HCT116 (cell line): ENCODE data around the gene IFIT1. TPM values are rescaled to one million over a fixed set of nuclear protein-coding genes. Genes with fewer than 3 reads are reported as not detected.

ENCODE experiments used
- ATAC-seq: fragments of 200-7000 bp; cut with Tn5 transposase; 2 replicates; pipeline ENCODE4 v1.9.1; 2020; ENCODE audit warnings: mild to moderate bottlenecking, moderate library complexity
- BruUV-seq: library from RNA; stranded (reverse); fragments of 400-500 nt; replicated peaks from 2 replicates; lab custom pipeline; 2021; lab: Mats Ljungman, UMichigan
- CTCF ChIA-PET: fragments of 300-600 bp; sonication (Branson Sonifier 250); formaldehyde crosslinking; loops from one replicate; lab custom pipeline; 2021; ENCODE audit warnings: antibody characterized with exemption; lab: Charles Lee
- POLR2A ChIA-PET: fragments of 300-600, 350-600 bp; sonication (Branson Sonifier 250); formaldehyde crosslinking; loops from one replicate; lab custom pipeline; 2021; ENCODE audit warnings: antibody characterized with exemption; lab: Charles Lee
- RAD21 ChIA-PET, 2 experiments: fragments of 300-600 bp; sonication (Branson Sonifier 250); formaldehyde crosslinking; loops; one replicate each; lab custom pipeline; 2023; ENCODE audit warnings: low total read pairs in 2 of 2; ENCODE audit not compliant: uncharacterized antibody in 2 of 2, unreplicated experiment in 2 of 2, low non-redundant PET in 1 of 2; lab: Charles Lee
- DNase-seq: peaks from one replicate; pipeline ENCODE4 v3.0.0-alpha.2; 2010; ENCODE audit warnings: low read depth, low spot score
- H2AFZ ChIP-seq: fragments of 200-600 bp; shearing (Covaris generic), sonication (generic); 2 replicates; pipeline ENCODE4 v1.6.1; 2017; ENCODE audit warnings: low read depth, mixed run types, mixed read lengths, antibody characterized with exemption, low read length; ENCODE audit not compliant: poor library complexity, severe bottlenecking
- H3K27ac ChIP-seq: 2 replicates; pipeline ENCODE4 v1.5.1; 2012; ENCODE audit warnings: low read depth, low read length
- H3K27me3 ChIP-seq: fragments of 200-600 bp; sonication (generic); 2 replicates; pipeline ENCODE4 v1.6.1; 2016; ENCODE audit warnings: mixed run types, low read length, mixed read lengths; ENCODE audit not compliant: insufficient read depth
- H3K36me3 ChIP-seq, 2 experiments: fragments of 200-500 bp in 1 of 2; fragments of 200-600 bp in 1 of 2; sonication (Bioruptor generic) in 1 of 2; sonication (generic) in 1 of 2; 2 replicates each; pipeline versions ENCODE4 v1.5.1 to v1.6.1; 2014 to 2016; ENCODE audit warnings: low read length in 2 of 2, inconsistent platforms in 1 of 2, mixed read lengths in 1 of 2, mixed run types in 1 of 2; ENCODE audit not compliant: insufficient read depth in 2 of 2, control insufficient read depth in 1 of 2
- H3K4me1 ChIP-seq, 2 experiments: fragments of 200-600 bp in 1 of 2; sonication (generic) in 1 of 2; 2 replicates each; pipeline versions ENCODE4 v1.5.1 to v1.6.1; 2012 to 2017; ENCODE audit warnings: low read length in 2 of 2, inconsistent platforms in 1 of 2, mild to moderate bottlenecking in 1 of 2, mixed read lengths in 1 of 2, mixed run types in 1 of 2, moderate library complexity in 1 of 2; ENCODE audit not compliant: insufficient read depth in 2 of 2, control insufficient read depth in 1 of 2
- H3K4me2 ChIP-seq: fragments of 200-600 bp; sonication (generic); 2 replicates; pipeline ENCODE4 v1.6.1; 2017; ENCODE audit warnings: mixed run types, low read length, mixed read lengths
- H3K4me3 ChIP-seq, 2 experiments: fragments of 200-600 bp in 1 of 2; sonication (generic) in 1 of 2; replicated peaks in 1 of 2; 2 replicates each; pipeline ENCODE4 v1.5.1; 2011 to 2016; ENCODE audit warnings: low read length in 2 of 2, control low read depth in 1 of 2, low read depth in 1 of 2, mild to moderate bottlenecking in 1 of 2, mixed read lengths in 1 of 2, mixed run types in 1 of 2
- H3K79me2 ChIP-seq: fragments of 200-600 bp; sonication (generic); 2 replicates; pipeline ENCODE4 v1.6.1; 2017; ENCODE audit warnings: mild to moderate bottlenecking, mixed run types, low read length, moderate library complexity, mixed read lengths; ENCODE audit not compliant: insufficient read depth
- H3K9ac ChIP-seq: fragments of 200-600 bp; sonication (generic); 2 replicates; pipeline ENCODE4 v1.6.1; 2016; ENCODE audit warnings: low read length, mixed read lengths
- H3K9me2 ChIP-seq: fragments of 200-600 bp; sonication (generic), shearing (Covaris generic); 2 replicates; pipeline ENCODE4 v1.6.1; 2017; ENCODE audit warnings: mixed run types, mild to moderate bottlenecking, moderate library complexity; ENCODE audit not compliant: insufficient read depth
- H3K9me3 ChIP-seq, 2 experiments: fragments of 200-500 bp in 1 of 2; fragments of 200-600 bp in 1 of 2; sonication (Bioruptor generic) in 1 of 2; sonication (generic) in 1 of 2; 2 replicates each; pipeline ENCODE4 v1.6.1; 2014 to 2017; ENCODE audit warnings: low read length in 2 of 2, mixed read lengths in 2 of 2, inconsistent platforms in 1 of 2, low read depth in 1 of 2, mild to moderate bottlenecking in 1 of 2, mixed run types in 1 of 2, moderate library complexity in 1 of 2; ENCODE audit not compliant: control insufficient read depth in 1 of 2, insufficient read depth in 1 of 2
- H4K20me1 ChIP-seq: fragments of 200-600 bp; sonication (generic), shearing (Covaris generic); 2 replicates; pipeline ENCODE4 v1.6.1; 2017; ENCODE audit warnings: mixed run types, mild to moderate bottlenecking, moderate library complexity; ENCODE audit not compliant: insufficient read depth
- CBX3 ChIP-seq: IDR thresholded peaks from 2 replicates; pipeline ENCODE4 v1.6.1; 2012; ENCODE audit warnings: low read depth
- SIN3A ChIP-seq: IDR thresholded peaks from 2 replicates; pipeline ENCODE4 v1.6.1; 2012; ENCODE audit warnings: low read depth
- intact Hi-C: fragments of 100-400 bp; cut with micrococcal nuclease; formaldehyde crosslinking; loops from 2 replicates; pipeline ENCODE4 v1.10.0; 2022
- total RNA-seq: library from RNA; stranded (reverse); gene quantifications from one replicate; pipeline ENCODE4 v1.2.1, GENCODE V29; 2021; ENCODE audit not compliant: unreplicated experiment

The IFIT1 gene
- total RNA-seq, 1 experiment from 2014 or later: 3.6 TPM

DNA sequence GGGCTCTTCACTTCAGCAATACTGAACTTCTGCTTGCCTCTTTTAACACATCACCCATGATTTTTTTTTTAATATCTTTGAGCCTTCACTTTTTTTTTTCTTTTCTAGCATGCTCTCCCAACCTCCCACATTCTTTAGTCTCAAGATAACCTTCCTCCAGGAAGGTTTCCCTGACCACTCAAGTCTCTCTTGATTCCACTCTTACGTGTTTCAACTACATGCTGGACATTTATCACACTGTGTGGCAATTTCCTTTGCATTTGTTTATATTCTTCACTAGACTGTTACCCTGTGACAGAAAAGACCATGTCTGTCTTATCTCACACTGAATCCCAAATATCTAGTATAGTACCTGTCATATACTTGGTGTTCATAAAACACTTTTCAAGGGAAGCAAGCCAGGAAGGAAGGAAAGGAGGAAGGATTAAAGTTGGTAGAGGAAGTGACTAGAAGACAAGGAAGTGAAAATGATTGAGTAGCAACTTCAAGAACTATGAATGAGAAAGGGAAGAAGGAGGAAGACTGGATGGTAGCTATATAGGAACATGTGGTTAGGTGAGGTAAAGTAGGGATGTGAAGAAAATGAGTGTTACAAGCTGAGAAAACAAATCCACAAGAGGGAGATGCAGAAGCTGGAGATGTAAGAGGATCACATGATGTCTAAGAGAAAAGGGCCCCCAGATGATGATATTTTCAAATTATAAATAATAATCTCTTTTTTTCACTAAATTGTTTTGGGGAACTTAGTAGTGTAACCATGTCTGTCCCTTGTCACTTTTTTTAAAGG is 62.3 kb downstream of the IFIT1 start:
- Histone ChIP-seq H3K4me1 (peaks cover 11 to 16% of the 10 kb centered on the region in 2 experiments; a peak in 3 of 4 replicates), H3K9me2 (no peaks in the 10 kb centered on the region), H3K27ac (no peak overlapping the region), H3K4me3 (no peak overlapping the region), H4K20me1 (no peaks in the 10 kb centered on the region)
- BruUV-seq: no TSS peak
- ATAC-seq (no peak), DNase-seq (no peak)
- RAD21 ChIA-PET: no interaction called here
- CTCF ChIA-PET: no interaction called here
- intact Hi-C loops: no loop called here
- TF ChIP-seq SIN3A: no peak
- TF ChIP-seq CBX3: no peak
- TF ChIP-seq, all 23 proteins: peak for 0
- Histone ChIP-seq H3K9me3 (no peaks in the 10 kb centered on the region), H3K79me2 (no peaks in the 10 kb centered on the region), H2AFZ (peak overlapping the region; percentile 72), H3K4me2 (no peak overlapping the region), H3K36me3 (no peaks in the 10 kb centered on the region), H3K27me3 (no peaks in the 10 kb centered on the region), H3K9ac (no peak overlapping the region)
- POLR2A ChIA-PET: no interaction called here

Other genes starting within 250 kb of the IFIT1 start
- gene CH25H, start 185.3 kb upstream of the IFIT1 start, total RNA-seq: not detected
- gene LIPA, start 140.8 kb upstream of the IFIT1 start, total RNA-seq: 27.1 TPM
- 1.0 TPM for gene IFIT2, start 90.6 kb upstream of the IFIT1 start, total RNA-seq
- gene IFIT3, start 64.6 kb upstream of the IFIT1 start, total RNA-seq: 1.1 TPM
- gene IFIT1B, start 14.6 kb upstream of the IFIT1 start, total RNA-seq: not detected
- gene IFIT5, start 21.9 kb downstream of the IFIT1 start, total RNA-seq: 11.1 TPM
- gene SLC16A12, start 143.0 kb downstream of the IFIT1 start, total RNA-seq: not detected